B cell (primary cell): Measurements from ENCODE around the gene DUSP18. TPM values are rescaled to one million over a fixed set of nuclear protein-coding genes. Genes with fewer than 3 reads are reported as not detected.

Experiments
- ATAC-seq: fragments of 200-7000 bp; cut with Tn5 transposase; one replicate; pipeline ENCODE4 v1.10.0; 2021; ENCODE audit warnings: low read depth, mild to moderate bottlenecking, moderate number of reproducible peaks, moderate library complexity
- CTCF ChIA-PET: fragments of 350-600 bp; sonication (Branson Sonifier 250); formaldehyde crosslinking; loops from one replicate; lab custom pipeline; 2021; ENCODE audit warnings: antibody characterized with exemption, inconsistent platforms; lab: Charles Lee
- POLR2A ChIA-PET: fragments of 350-600 bp; sonication (Branson Sonifier 250); formaldehyde crosslinking; loops from one replicate; lab custom pipeline; 2021; ENCODE audit warnings: antibody characterized with exemption; lab: Charles Lee
- DNase-seq: peaks from one replicate; pipeline ENCODE4 v3.0.0; 2013
- H2AFZ ChIP-seq: 2 replicates; pipeline ENCODE4 v1.6.1; 2012; ENCODE audit warnings: mild to moderate bottlenecking, low read depth, low read length; ENCODE audit not compliant: insufficient read depth, poor library complexity, severe bottlenecking
- H3K27ac ChIP-seq, 2 donors: 1 replicate in 1 of 2; 2 replicates in 1 of 2; pipeline ENCODE4 v1.5.1; 2012 to 2013; ENCODE audit warnings: low read length in 2 of 2, mild to moderate bottlenecking in 2 of 2, moderate library complexity in 1 of 2
- H3K27me3 ChIP-seq, 4 experiments: fragments of 200-600 bp in 1 of 4; sonication (generic) in 1 of 4; replicated peaks in 1 of 4; 1 replicate in 2 of 4; 2 replicates in 2 of 4; pipeline versions ENCODE4 v1.6.1 to v1.7.0; 2013 to 2016; ENCODE audit warnings: low read length in 3 of 4, mild to moderate bottlenecking in 2 of 4, mixed read lengths in 1 of 4, moderate library complexity in 1 of 4; ENCODE audit not compliant: insufficient read depth in 4 of 4, control insufficient read depth in 3 of 4; ENCODE audit errors: control extremely low read depth in 1 of 4
- H3K36me3 ChIP-seq, 2 experiments: replicated peaks in 1 of 2; 1 replicate in 1 of 2; 2 replicates in 1 of 2; pipeline versions ENCODE4 v1.6.1 to v1.7.1; 2013; ENCODE audit warnings: low read length in 1 of 2; ENCODE audit not compliant: insufficient read depth in 2 of 2, control insufficient read depth in 1 of 2; ENCODE audit errors: control extremely low read depth in 1 of 2, extremely low read depth in 1 of 2
- H3K4me1 ChIP-seq, 2 donors: fragments of 200-600 bp in 1 of 2; sonication (generic) in 1 of 2; 1 replicate in 1 of 2; 2 replicates in 1 of 2; pipeline versions ENCODE4 v1.5.1 to v1.6.1; 2013 to 2017; ENCODE audit warnings: low read length in 2 of 2; ENCODE audit not compliant: control insufficient read depth in 2 of 2, insufficient read depth in 2 of 2
- H3K4me2 ChIP-seq: replicated peaks from 2 replicates; pipeline ENCODE3; 2012; ENCODE audit warnings: mild to moderate bottlenecking, low read depth, low read length; ENCODE audit not compliant: poor library complexity, severe bottlenecking
- H3K4me3 ChIP-seq, 5 experiments: fragments of 200-600 bp in 1 of 5; sonication (generic) in 1 of 5; 1 replicate in 3 of 5; 2 replicates in 2 of 5; pipeline versions ENCODE4 v1.5.1 to v1.7.0; 2011 to 2016; ENCODE audit warnings: low read length in 4 of 5, mild to moderate bottlenecking in 4 of 5, low read depth in 2 of 5, control low read depth in 1 of 5, moderate library complexity in 1 of 5; ENCODE audit not compliant: insufficient read depth in 1 of 5; ENCODE audit errors: control extremely low read depth in 1 of 5, extremely low read depth in 1 of 5
- H3K79me2 ChIP-seq: fragments of 200-600 bp; sonication (generic); one replicate; pipeline ENCODE4 v1.6.0; 2016; ENCODE audit warnings: low read length; ENCODE audit not compliant: control insufficient read depth, insufficient read depth
- H3K9ac ChIP-seq: fragments of 200-600 bp; sonication (generic); 2 replicates; pipeline ENCODE4 v1.6.1; 2017; ENCODE audit warnings: mild to moderate bottlenecking, low read length, moderate library complexity
- H3K9me3 ChIP-seq, 3 donors: one replicate each; pipeline versions ENCODE4 v1.6.1 to v1.7.1; 2013; ENCODE audit warnings: low read length in 2 of 3; ENCODE audit not compliant: control insufficient read depth in 2 of 3, insufficient read depth in 1 of 3; ENCODE audit errors: control extremely low read depth in 1 of 3
- H4K20me1 ChIP-seq: 2 replicates; pipeline ENCODE4 v1.6.0; 2012; ENCODE audit warnings: mild to moderate bottlenecking, low read length; ENCODE audit not compliant: insufficient read depth, control insufficient read depth, poor library complexity, severe bottlenecking
- H3K27ac Mint-ChIP-seq: one replicate; pipeline ENCODE4 v1.8.0; 2021; ENCODE audit warnings: mixed read lengths
- H3K27me3 Mint-ChIP-seq: one replicate; pipeline ENCODE4 v1.8.0; 2021; ENCODE audit warnings: mixed read lengths
- H3K4me1 Mint-ChIP-seq: one replicate; pipeline ENCODE4 v1.8.0; 2021; ENCODE audit warnings: mixed read lengths
- H3K4me3 Mint-ChIP-seq: one replicate; pipeline ENCODE4 v1.8.0; 2021; ENCODE audit warnings: mixed read lengths
- H3K9me3 Mint-ChIP-seq: one replicate; pipeline ENCODE4 v1.8.0; 2022; ENCODE audit warnings: mixed read lengths; ENCODE audit not compliant: insufficient read depth
- EZH2 ChIP-seq: IDR thresholded peaks from 2 replicates; pipeline ENCODE4 v1.6.1; 2012; ENCODE audit warnings: borderline replicate concordance, low read depth, mild to moderate bottlenecking, moderate library complexity, low read length; ENCODE audit not compliant: insufficient read depth, poor library complexity, severe bottlenecking
- WGBS: methylation state at CpG from one replicate; pipeline ENCODE4 v1.1.5; 2013; ENCODE audit warnings: missing lambda C conversion rate; ENCODE audit not compliant: insufficient coverage; 5-methylcytosine and 5-hydroxymethylcytosine counted together
- intact Hi-C: fragments of 100-400 bp; cut with micrococcal nuclease; formaldehyde crosslinking; loops from one replicate; pipeline ENCODE4 v1.10.0; 2022
- polyA minus RNA-seq: library from RNA; depleted of rRNA, polyadenylated mRNA; stranded (reverse); fragments of >200 nt; gene quantifications from 2 replicates; pipeline ENCODE4 v1.2.3, GENCODE V29; 2012
- polyA plus RNA-seq: library from polyadenylated mRNA; depleted of rRNA; stranded (reverse); fragments of >200 nt; gene quantifications from 2 replicates; pipeline ENCODE4 v1.2.3, GENCODE V29; 2012
- total RNA-seq, 2 donors: library from RNA; stranded (reverse); fragments of 120-200 nt in 1 of 2; gene quantifications; 1 replicate in 1 of 2; 2 replicates in 1 of 2; pipeline versions ENCODE4 v1.2.3 to v1.2.4, GENCODE V29; 2013 to 2022
- TF ChIP-seq, protein P1 (sequence below): fragments of 200-600 bp; IDR thresholded peaks from one replicate; pipeline ENCODE4 v1.8.0; 2022; ENCODE audit warnings: antibody characterized with exemption, mild to moderate bottlenecking

Gene DUSP18
- total RNA-seq (18.7 and 20.6 TPM in 2 replicates), polyA plus RNA-seq (15.2 and 21.2 TPM in 2 replicates), polyA minus RNA-seq (18.6 and 22.5 TPM in 2 replicates)
- total RNA-seq (2013) = 9.3 TPM

DNA sequence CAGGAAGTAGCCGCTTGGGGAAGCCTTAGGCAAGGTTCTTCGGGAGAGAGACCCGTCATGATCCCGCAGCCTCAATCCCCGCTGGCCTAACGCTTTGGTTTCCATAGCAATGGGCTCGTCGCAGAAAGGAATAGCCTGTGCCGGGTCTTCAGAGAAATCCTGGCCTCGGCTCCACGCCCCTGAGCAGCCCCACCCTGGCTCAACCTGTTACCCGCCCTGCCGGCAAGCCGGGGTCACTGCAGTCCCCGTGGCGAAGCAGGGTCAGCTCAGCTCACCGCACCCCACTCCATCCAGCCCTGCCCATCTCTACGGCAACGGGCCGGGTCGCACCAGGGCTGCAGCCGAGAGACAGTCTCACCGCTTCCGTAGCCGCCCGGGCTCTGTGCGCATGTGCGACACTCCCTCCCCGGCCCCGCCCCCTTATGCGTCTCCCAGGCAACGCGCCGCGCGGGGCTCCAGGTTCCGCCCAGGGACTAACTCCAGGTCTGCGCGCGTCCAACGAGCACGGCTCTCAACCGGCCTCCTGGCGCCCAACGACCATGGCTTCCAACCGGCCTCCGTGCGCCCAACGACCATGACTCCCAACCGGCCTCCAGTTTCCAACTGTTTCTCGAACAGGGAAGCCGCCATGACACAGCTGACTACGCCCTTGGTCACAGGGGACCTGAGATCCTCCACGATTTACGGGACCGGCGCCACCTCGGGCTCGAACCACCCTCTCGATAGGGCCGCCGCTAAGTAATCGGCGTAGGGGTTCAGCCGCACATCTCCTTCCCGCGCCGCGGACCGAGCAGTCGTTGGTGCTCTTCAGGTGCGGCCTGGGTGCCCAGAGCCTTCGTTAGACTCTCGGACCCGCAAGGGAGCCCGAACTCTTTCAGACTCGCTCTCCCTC is at the start of gene DUSP18:
TSS of gene DUSP18 (minus strand) at position 382 of the 892 bp plus-strand sequence. CDS start 3,872 bp downstream, outside the sequence.
- Mint-ChIP-seq H3K4me1 (peaks cover 21% of the 10 kb centered on the region), H3K9me3 (no peaks in the 10 kb centered on the region), H3K27me3 (no peaks in the 10 kb centered on the region), H3K4me3 (peak within 1 kb of the TSS; percentile 98), H3K27ac (peak within 1 kb of the TSS; percentile 92)
- Histone ChIP-seq H3K4me3 (peak within 1 kb of the TSS; percentile 81 to 93 (median 86)), H3K4me2 (peak within 1 kb of the TSS; percentile 83), H3K9me3 (no peaks in the 10 kb centered on the region), H3K36me3 (peaks cover 0 to 13% of the 10 kb centered on the region in 2 experiments), H3K27me3 (peaks cover 0 to 6% (median 0%) of the 10 kb centered on the region in 4 experiments), H3K79me2 (peaks cover 5% of the 10 kb centered on the region), H3K27ac (peak within 1 kb of the TSS; percentile 18 to 53), H3K4me1 (peaks cover 12 to 17% of the 10 kb centered on the region in 2 donors), H2AFZ (peak within 1 kb of the TSS; percentile 97), H4K20me1 (no peaks in the 10 kb centered on the region), H3K9ac (peak within 1 kb of the TSS; percentile 85)
- DNase-seq = peak; percentile 96
- ChIA-PET POLR2A (interaction anchor here (2.4 kb wide), 1 partner anchor 33 kb away, joined by 10 read pairs; no protein-coding TSS in a partner anchor), CTCF (interaction anchor here (3.9 kb wide), 1 partner anchor 33 kb away, joined by 35 read pairs; the partner anchor contains the start of gene SLC35E4)
- 1% methylated on average over 77 of the region's 77 CpGs for WGBS
- ATAC-seq = peak; percentile 93
- TF ChIP-seq, protein P1, sequence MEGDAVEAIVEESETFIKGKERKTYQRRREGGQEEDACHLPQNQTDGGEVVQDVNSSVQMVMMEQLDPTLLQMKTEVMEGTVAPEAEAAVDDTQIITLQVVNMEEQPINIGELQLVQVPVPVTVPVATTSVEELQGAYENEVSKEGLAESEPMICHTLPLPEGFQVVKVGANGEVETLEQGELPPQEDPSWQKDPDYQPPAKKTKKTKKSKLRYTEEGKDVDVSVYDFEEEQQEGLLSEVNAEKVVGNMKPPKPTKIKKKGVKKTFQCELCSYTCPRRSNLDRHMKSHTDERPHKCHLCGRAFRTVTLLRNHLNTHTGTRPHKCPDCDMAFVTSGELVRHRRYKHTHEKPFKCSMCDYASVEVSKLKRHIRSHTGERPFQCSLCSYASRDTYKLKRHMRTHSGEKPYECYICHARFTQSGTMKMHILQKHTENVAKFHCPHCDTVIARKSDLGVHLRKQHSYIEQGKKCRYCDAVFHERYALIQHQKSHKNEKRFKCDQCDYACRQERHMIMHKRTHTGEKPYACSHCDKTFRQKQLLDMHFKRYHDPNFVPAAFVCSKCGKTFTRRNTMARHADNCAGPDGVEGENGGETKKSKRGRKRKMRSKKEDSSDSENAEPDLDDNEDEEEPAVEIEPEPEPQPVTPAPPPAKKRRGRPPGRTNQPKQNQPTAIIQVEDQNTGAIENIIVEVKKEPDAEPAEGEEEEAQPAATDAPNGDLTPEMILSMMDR = peak; percentile 41
- TF ChIP-seq EZH2 = no peak
- intact Hi-C loops = loop anchor here (1.0 to 10.0 kb wide), 4 partner anchors 27 to 677 kb away; partner anchors contain the start of genes OSBP2, PATZ1 and SLC35E4
